ENCODE measurements around the gene BBS9.

BBS9 gene

GRCh38 chr7:33626869-33627268 lies 497.5 kb downstream of the BBS9 start:
- DNase-seq: no peak

- DNase-seq: no peak
Measured at GRCh38 chr7:33627741-33628140, 498.4 kb downstream of the BBS9 start.

- DNase-seq: no peak
Measured at GRCh38 chr7:33628894-33629293, 499.5 kb downstream of the BBS9 start.

GRCh38 chr7:33630359-33630758 lies 501.0 kb downstream of the BBS9 start:
- DNase-seq: no peak

- DNase-seq: no peak
Measured at GRCh38 chr7:33632322-33632721, 503.0 kb downstream of the BBS9 start.

GRCh38 chr7:33632840-33633525 lies 503.6 kb downstream of the BBS9 start:
- no peak for DNase-seq

GRCh38 chr7:33634606-33635005 lies 505.2 kb downstream of the BBS9 start:
- DNase-seq: no peak

- no peak for DNase-seq
Measured at GRCh38 chr7:33636359-33636758, 507.0 kb downstream of the BBS9 start.

GRCh38 chr7:33639552-33640197 lies 510.3 kb downstream of the BBS9 start:
- DNase-seq: no peak

GRCh38 chr7:33640741-33641140 lies 511.4 kb downstream of the BBS9 start:
- no peak for DNase-seq

- DNase-seq: peak; percentile 70
Measured at GRCh38 chr7:33642312-33642711, 512.9 kb downstream of the BBS9 start.

GRCh38 chr7:33643530-33643929 lies 514.2 kb downstream of the BBS9 start:
- no peak for DNase-seq

- DNase-seq: no peak
Measured at GRCh38 chr7:33644489-33644888, 515.1 kb downstream of the BBS9 start.

GRCh38 chr7:33645104-33645503 lies 515.7 kb downstream of the BBS9 start:
- no peak for DNase-seq

GRCh38 chr7:33646166-33646565 lies 516.8 kb downstream of the BBS9 start:
- no peak for DNase-seq

GRCh38 chr7:33646891-33647391 lies 517.6 kb downstream of the BBS9 start:
- DNase-seq: no peak

- DNase-seq: no peak
Measured at GRCh38 chr7:33649476-33650441, 520.4 kb downstream of the BBS9 start.

- DNase-seq: no peak
Measured at GRCh38 chr7:33650828-33651227, 521.5 kb downstream of the BBS9 start.

- DNase-seq: no peak
Measured at GRCh38 chr7:33651998-33652515, 522.7 kb downstream of the BBS9 start.

- no peak for DNase-seq
Measured at GRCh38 chr7:33654676-33655075, 525.3 kb downstream of the BBS9 start.

Data from NCI-H2029 treated with DMSO at 0.1 percent for 48 hours (cell line).